Esophagus muscularis mucosa (tissue), 4 donors: ENCODE data around the gene MAGI1. TPM values are rescaled to one million over a fixed set of nuclear protein-coding genes. Genes with fewer than 3 reads are reported as not detected.

Source experiments
- DNase-seq: peaks from one replicate; pipeline ENCODE4 v3.0.0-alpha.2; 2017; ENCODE audit errors: extremely low spot score
- H3K27ac ChIP-seq, 4 donors: fragments of 200-600 bp; sonication (generic); replicated peaks in 1 of 4; 1 replicate in 3 of 4; 2 replicates in 1 of 4; pipeline ENCODE4 v1.5.1; 2016 to 2019; ENCODE audit warnings: mild to moderate bottlenecking in 1 of 4
- H3K27me3 ChIP-seq, 4 donors: fragments of 200-600 bp; sonication (generic); one replicate each; pipeline versions ENCODE4 v1.5.1 to v1.6.0; 2016 to 2019
- H3K36me3 ChIP-seq, 4 donors: fragments of 200-600 bp; sonication (generic); one replicate each; pipeline ENCODE4 v1.5.1; 2016 to 2019
- H3K4me1 ChIP-seq, 4 donors: fragments of 200-600 bp; sonication (generic); one replicate each; pipeline ENCODE4 v1.5.1; 2016 to 2019
- H3K4me3 ChIP-seq, 4 donors: fragments of 200-600 bp; sonication (generic); 1 replicate in 2 of 4; 2 replicates in 2 of 4; pipeline ENCODE4 v1.5.1; 2016 to 2019; ENCODE audit warnings: mild to moderate bottlenecking in 4 of 4, moderate library complexity in 1 of 4
- H3K9me3 ChIP-seq, 4 donors: fragments of 200-600 bp; sonication (generic); 1 replicate in 3 of 4; 2 replicates in 1 of 4; pipeline ENCODE4 v1.5.1; 2016 to 2019
- EP300 ChIP-seq: sonication (generic); formaldehyde crosslinking; IDR thresholded peaks from one replicate; pipeline ENCODE4 v1.6.1; 2017; ENCODE audit warnings: antibody characterized with exemption
- POLR2A ChIP-seq: fragments of 450-650 bp; IDR thresholded peaks from one replicate; pipeline ENCODE4 v1.6.1; 2017; ENCODE audit warnings: antibody characterized with exemption, moderate library complexity, mild to moderate bottlenecking, low read depth
- POLR2AphosphoS5 ChIP-seq, 2 donors: sonication (generic); formaldehyde crosslinking; IDR thresholded peaks; one replicate each; pipeline ENCODE4 v1.6.1; 2017; ENCODE audit warnings: antibody characterized with exemption in 2 of 2
- WGBS: methylation state at CpG from one replicate; pipeline ENCODE4 v1.1.5; 2018; 5-methylcytosine and 5-hydroxymethylcytosine counted together
- intact Hi-C: fragments of 100-400 bp; cut with DNase I; formaldehyde crosslinking; loops from one replicate; pipeline ENCODE4 v1.15.1; 2023
- total RNA-seq, 4 donors: library from RNA; depleted of rRNA; stranded (reverse); fragments of >200 nt; gene quantifications; one replicate each; pipeline versions ENCODE4 v1.1.0 to v1.2.1, GENCODE V29; 2016
- TF ChIP-seq, protein P1 (sequence below), 3 experiments: fragments of 200-600 bp in 2 of 3; fragments of 450-650 bp in 1 of 3; sonication (generic) in 2 of 3; IDR thresholded peaks; one replicate each; pipeline ENCODE4 v1.5.1; 2017 to 2019; ENCODE audit warnings: antibody characterized with exemption in 3 of 3, mild to moderate bottlenecking in 2 of 3, moderate library complexity in 1 of 3

Gene MAGI1
- total RNA-seq, 4 donors from 2014 or later: 17.1 to 35.1 (median 25.2) TPM

DNA sequence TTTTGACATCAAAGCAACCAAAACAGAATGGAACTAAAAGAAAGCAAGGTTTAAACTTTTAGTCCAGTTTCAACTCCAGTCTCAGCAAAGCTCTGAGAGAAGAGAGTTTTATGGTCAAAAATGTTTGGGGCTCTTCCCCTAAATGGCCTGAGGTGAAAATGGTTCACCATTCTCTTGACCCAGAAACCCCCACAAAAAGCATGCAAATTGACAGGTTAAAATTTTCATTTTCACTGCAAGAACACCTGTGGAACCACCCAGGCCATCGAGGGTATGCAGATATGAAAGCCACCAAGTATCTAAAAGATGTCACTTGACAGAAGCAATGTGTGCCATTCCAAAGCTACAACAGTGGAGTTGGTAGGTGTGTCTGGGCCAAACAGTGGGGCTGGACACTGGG lies 195.0 kb downstream of the MAGI1 start:
- Histone ChIP-seq H3K27ac (no peak overlapping the region), H3K9me3 (no peaks in the 10 kb centered on the region), H3K4me3 (no peak overlapping the region), H3K27me3 (no peaks in the 10 kb centered on the region), H3K4me1 (no peaks in the 10 kb centered on the region), H3K36me3 (no peaks in the 10 kb centered on the region)
- WGBS: 100% methylated on average over 1 of the region's 1 CpG
- DNase-seq: no peak
- TF ChIP-seq POLR2A (no peak), POLR2AphosphoS5 (IDR thresholded peaks at IDR 0.05) (no peak), EP300 (no peak)
- TF ChIP-seq, protein P1, sequence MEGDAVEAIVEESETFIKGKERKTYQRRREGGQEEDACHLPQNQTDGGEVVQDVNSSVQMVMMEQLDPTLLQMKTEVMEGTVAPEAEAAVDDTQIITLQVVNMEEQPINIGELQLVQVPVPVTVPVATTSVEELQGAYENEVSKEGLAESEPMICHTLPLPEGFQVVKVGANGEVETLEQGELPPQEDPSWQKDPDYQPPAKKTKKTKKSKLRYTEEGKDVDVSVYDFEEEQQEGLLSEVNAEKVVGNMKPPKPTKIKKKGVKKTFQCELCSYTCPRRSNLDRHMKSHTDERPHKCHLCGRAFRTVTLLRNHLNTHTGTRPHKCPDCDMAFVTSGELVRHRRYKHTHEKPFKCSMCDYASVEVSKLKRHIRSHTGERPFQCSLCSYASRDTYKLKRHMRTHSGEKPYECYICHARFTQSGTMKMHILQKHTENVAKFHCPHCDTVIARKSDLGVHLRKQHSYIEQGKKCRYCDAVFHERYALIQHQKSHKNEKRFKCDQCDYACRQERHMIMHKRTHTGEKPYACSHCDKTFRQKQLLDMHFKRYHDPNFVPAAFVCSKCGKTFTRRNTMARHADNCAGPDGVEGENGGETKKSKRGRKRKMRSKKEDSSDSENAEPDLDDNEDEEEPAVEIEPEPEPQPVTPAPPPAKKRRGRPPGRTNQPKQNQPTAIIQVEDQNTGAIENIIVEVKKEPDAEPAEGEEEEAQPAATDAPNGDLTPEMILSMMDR (IDR thresholded peaks at IDR 0.05): no peak
- intact Hi-C loops: no loop called here

DNA sequence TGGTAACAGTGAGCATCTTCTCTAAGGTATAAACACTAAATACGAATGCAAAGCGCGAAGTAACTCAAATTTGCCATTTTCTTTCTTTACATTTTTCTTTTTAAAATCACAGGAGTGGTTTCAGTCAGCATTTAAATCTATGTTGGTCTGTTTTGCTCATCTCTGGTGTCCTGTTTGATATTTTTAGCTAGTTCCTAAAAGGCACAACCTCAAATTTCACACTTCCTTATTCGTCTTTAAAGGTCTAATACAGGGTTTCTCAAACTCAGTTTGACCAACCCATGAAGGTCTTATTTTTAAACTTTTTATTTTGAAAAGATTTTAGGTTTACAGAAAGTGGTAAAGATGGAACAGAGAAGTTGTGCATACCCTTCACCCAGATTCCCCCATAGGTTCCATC lies 201.1 kb downstream of the MAGI1 start:
- Histone ChIP-seq H3K36me3 (no peaks in the 10 kb centered on the region), H3K27ac (no peak overlapping the region), H3K27me3 (no peaks in the 10 kb centered on the region), H3K9me3 (no peaks in the 10 kb centered on the region), H3K4me1 (no peaks in the 10 kb centered on the region), H3K4me3 (no peak overlapping the region)
- TF ChIP-seq, protein P1 (IDR thresholded peaks at IDR 0.05): no peak
- TF ChIP-seq POLR2AphosphoS5 (IDR thresholded peaks at IDR 0.05): no peak
- 89% methylated on average over 4 of the region's 4 CpGs for WGBS
- no peak for DNase-seq
- intact Hi-C loops: no loop called here

DNA sequence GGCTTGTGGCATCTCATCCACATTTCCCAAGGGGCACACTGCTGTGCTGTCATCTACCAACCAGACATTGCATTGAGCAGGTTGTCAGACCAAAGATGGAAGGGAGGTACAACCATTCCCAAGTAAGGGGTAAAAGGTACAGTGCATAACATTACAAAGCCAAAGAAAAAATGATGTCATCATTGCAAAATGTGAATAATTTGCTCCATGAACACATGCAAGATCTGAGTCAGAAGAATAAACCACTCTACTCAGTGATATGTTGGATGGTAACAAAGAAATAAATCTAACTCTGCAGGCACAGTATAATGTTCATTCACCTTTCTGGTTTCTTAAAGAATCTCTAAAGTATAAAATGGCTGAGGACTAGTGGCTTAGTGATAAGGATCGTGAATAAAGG lies 202.7 kb downstream of the MAGI1 start:
- no peak for DNase-seq
- TF ChIP-seq, protein P1 (IDR thresholded peaks at IDR 0.05): no peak
- intact Hi-C loops: no loop called here
- Histone ChIP-seq H3K9me3 (no peaks in the 10 kb centered on the region), H3K4me1 (peaks cover 0 to 13% (median 3%) of the 10 kb centered on the region in 4 donors), H3K27ac (no peak overlapping the region), H3K27me3 (no peaks in the 10 kb centered on the region), H3K4me3 (no peak overlapping the region), H3K36me3 (no peaks in the 10 kb centered on the region)
- 91% methylated on average over 1 of the region's 1 CpG for WGBS

DNA sequence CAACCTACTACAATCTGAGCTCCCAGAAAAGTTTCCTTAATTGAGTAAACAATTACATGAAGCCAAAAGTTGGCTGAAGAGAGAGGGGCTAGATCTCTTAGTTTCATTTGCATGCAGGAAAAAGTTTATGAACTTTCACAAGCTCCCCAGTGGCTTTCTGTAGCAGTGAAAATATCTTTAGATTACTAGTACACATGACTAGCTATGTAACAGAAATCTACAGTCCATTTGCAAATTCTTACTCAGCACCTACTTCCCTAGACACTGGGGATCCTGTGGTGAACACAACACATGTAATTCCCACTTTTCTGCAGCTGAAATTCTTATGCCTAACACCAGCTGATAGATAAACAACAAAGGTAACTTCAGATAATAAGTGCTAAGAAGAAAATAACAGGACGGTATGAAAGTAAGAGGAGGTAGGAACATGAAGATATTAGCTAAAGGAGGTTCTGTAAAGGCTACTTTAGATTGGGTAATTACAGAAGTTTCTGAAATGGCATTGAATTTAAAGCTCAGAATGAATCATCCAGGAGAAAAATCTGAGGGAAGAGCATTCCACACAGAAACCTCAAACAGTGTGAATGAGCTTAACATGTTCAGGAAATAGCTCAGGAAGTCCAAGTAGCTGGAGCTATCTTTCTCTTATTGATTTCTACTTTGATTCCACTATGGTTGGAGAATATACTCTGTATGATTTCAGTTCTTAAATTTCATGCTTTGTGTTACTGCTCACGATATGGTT lies 204.8 kb downstream of the MAGI1 start:
- no peak for DNase-seq
- Histone ChIP-seq H3K27ac (no peak overlapping the region), H3K36me3 (no peaks in the 10 kb centered on the region), H3K9me3 (no peaks in the 10 kb centered on the region), H3K4me1 (peaks cover 0 to 15% (median 3%) of the 10 kb centered on the region in 4 donors), H3K27me3 (no peaks in the 10 kb centered on the region), H3K4me3 (no peak overlapping the region)
- intact Hi-C loops: no loop called here
- no peak for TF ChIP-seq EP300
- no peak for TF ChIP-seq POLR2A
- no peak for TF ChIP-seq POLR2AphosphoS5 (IDR thresholded peaks at IDR 0.05)
- TF ChIP-seq, protein P1 (IDR thresholded peaks at IDR 0.05): no peak
- WGBS: 68% methylated on average over 2 of the region's 2 CpGs
